ENCODE results near the gene HNRNPDL.
"Not testable (repeated sequence)": the region's sequence is repeated elsewhere in the genome, so short reads cannot be mapped to it uniquely, and the experiment has no call there.

The HNRNPDL gene

GRCh38 chr4:82433791-82434190 lies 3.5 kb upstream of the HNRNPDL start:
- DNase-seq (ENCODE audit: low read depth in 1 of 2, low spot score in 1 of 2): no peak

GRCh38 chr4:82432596-82432995 lies 2.3 kb upstream of the HNRNPDL start:
- DNase-seq (ENCODE audit: low read depth in 1 of 2, low spot score in 1 of 2): no peak

GRCh38 chr4:82431831-82432230 lies 1.6 kb upstream of the HNRNPDL start:
- DNase-seq (ENCODE audit: low read depth in 1 of 2, low spot score in 1 of 2): no peak

- no peak for DNase-seq (ENCODE audit: low read depth in 1 of 2, low spot score in 1 of 2)
These were observed 893 bp upstream of the HNRNPDL start for GRCh38 chr4:82430964-82431745.

GRCh38 chr4:82429728-82430192 lies 502 bp downstream of the HNRNPDL start:
- peak in 1 of 2 donors; percentile 37 for DNase-seq (ENCODE audit: low read depth in 1 of 2, low spot score in 1 of 2)

- DNase-seq (ENCODE audit: low read depth in 1 of 2, low spot score in 1 of 2): peak; percentile 87 to 92
These were observed 1.1 kb downstream of the HNRNPDL start for GRCh38 chr4:82428969-82429727.

GRCh38 chr4:82428526-82428968 lies 1.7 kb downstream of the HNRNPDL start:
- no peak for DNase-seq (ENCODE audit: low read depth in 1 of 2, low spot score in 1 of 2)

- DNase-seq (ENCODE audit: low read depth in 1 of 2, low spot score in 1 of 2): no peak
These were observed 4.8 kb downstream of the HNRNPDL start for GRCh38 chr4:82425478-82425877.

- DNase-seq (ENCODE audit: low read depth in 1 of 2, low spot score in 1 of 2): no peak
These were observed 6.8 kb downstream of the HNRNPDL start for GRCh38 chr4:82423245-82424054.

GRCh38 chr4:82422616-82423015 lies 7.6 kb downstream of the HNRNPDL start:
- DNase-seq (ENCODE audit: low read depth in 1 of 2, low spot score in 1 of 2): no peak

- no peak for DNase-seq (ENCODE audit: low read depth in 1 of 2, low spot score in 1 of 2)
These were observed 8.3 kb downstream of the HNRNPDL start for GRCh38 chr4:82421796-82422560.

- no peak for DNase-seq (ENCODE audit: low read depth in 1 of 2, low spot score in 1 of 2)
These were observed 10.8 kb downstream of the HNRNPDL start for GRCh38 chr4:82419451-82419850.

- DNase-seq (ENCODE audit: low read depth in 1 of 2, low spot score in 1 of 2): no peak
These were observed 14.3 kb downstream of the HNRNPDL start for GRCh38 chr4:82415922-82416365.

- DNase-seq (ENCODE audit: low read depth in 1 of 2, low spot score in 1 of 2): not testable (repeated sequence)
These were observed 15.2 kb downstream of the HNRNPDL start for GRCh38 chr4:82415061-82415460.

- no peak for DNase-seq (ENCODE audit: low read depth in 1 of 2, low spot score in 1 of 2)
These were observed 26.5 kb downstream of the HNRNPDL start for GRCh38 chr4:82403725-82404124.

- no peak for DNase-seq (ENCODE audit: low read depth in 1 of 2, low spot score in 1 of 2)
These were observed 28.0 kb downstream of the HNRNPDL start for GRCh38 chr4:82402196-82402775.

GRCh38 chr4:82401600-82401999 lies 28.7 kb downstream of the HNRNPDL start:
- DNase-seq (ENCODE audit: low read depth in 1 of 2, low spot score in 1 of 2): no peak

GRCh38 chr4:82398263-82398662 lies 32.0 kb downstream of the HNRNPDL start:
- DNase-seq (ENCODE audit: low read depth in 1 of 2, low spot score in 1 of 2): no peak

GRCh38 chr4:82397527-82397926 lies 32.7 kb downstream of the HNRNPDL start:
- DNase-seq (ENCODE audit: low read depth in 1 of 2, low spot score in 1 of 2): no peak

- no peak for DNase-seq (ENCODE audit: low read depth in 1 of 2, low spot score in 1 of 2)
These were observed 35.4 kb downstream of the HNRNPDL start for GRCh38 chr4:82394896-82395295.

Data from activated CD4-positive, alpha-beta T cell treated with anti-CD3 and anti-CD28 coated beads, Interleukin-2, amount 50 U/mL, for 24 hours (primary cell).